PC-9 (cell line): Measurements from ENCODE around the gene GATAD2B.
"Not testable (repeated sequence)": the region's sequence is repeated elsewhere in the genome, so short reads cannot be mapped to it uniquely, and the experiment has no call there.

Experiments
- CTCF ChIP-seq: fragments of 200-600 bp; sonication (generic); conservative IDR thresholded peaks from 2 replicates; pipeline ENCODE4 v1.6.1; 2017; ENCODE audit warnings: mixed run types, antibody characterized with exemption, mild to moderate bottlenecking, moderate library complexity
- EZH2 ChIP-seq: fragments of 200-600 bp; sonication (generic); IDR thresholded peaks from 2 replicates; pipeline ENCODE4 v1.8.0; 2017; ENCODE audit warnings: antibody characterized with exemption, low read depth

DNA sequence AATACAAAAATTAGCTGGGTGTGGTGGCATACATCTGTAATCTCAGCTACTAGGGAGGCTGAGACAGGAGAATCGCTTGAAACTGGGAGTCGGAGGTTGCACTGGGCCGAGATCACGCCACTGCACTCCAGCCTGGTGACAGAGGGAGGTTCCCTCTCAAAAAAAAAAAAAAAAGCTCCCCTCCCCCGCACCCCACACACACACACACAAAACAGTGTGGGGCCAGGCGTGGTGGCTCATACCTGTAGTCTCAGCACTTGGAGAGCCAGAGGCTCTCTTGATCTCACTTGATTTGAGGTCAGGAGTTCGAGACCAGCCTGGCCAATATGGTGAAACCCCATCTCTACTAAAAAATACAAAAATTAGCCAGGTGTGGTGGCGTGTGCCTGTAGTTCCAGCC is 16.9 kb downstream of the GATAD2B start:
- TF ChIP-seq CTCF, EZH2: not testable (repeated sequence)
